GM12878 (cell line): ENCODE data around the gene FAM227A. TPM values are rescaled to one million over a fixed set of nuclear protein-coding genes. Genes with fewer than 3 reads are reported as not detected.

Experiments used
- ATAC-seq: fragments of 200-7000 bp; cut with Tn5 transposase; 3 replicates; pipeline ENCODE4 v1.9.1; 2020; ENCODE audit warnings: mild to moderate bottlenecking, moderate library complexity
- BruUV-seq: library from RNA; stranded (reverse); fragments of 400-500 nt; replicated peaks from 2 replicates; lab custom pipeline; 2021; lab: Mats Ljungman, UMichigan
- CTCF ChIA-PET: fragments of 300-600 bp; sonication (Branson Sonifier 250); formaldehyde crosslinking; extraction: SDS; loops from one replicate; lab custom pipeline; 2021; ENCODE audit warnings: inconsistent platforms; lab: Yijun Ruan, JAX
- POLR2A ChIA-PET: fragments of 350-600 bp; formaldehyde crosslinking; extraction: SDS; loops from one replicate; lab custom pipeline; 2021; ENCODE audit warnings: inconsistent platforms; lab: Charles Lee
- RAD21 ChIA-PET: fragments of 300-600 bp; sonication (Branson Sonifier 250); formaldehyde crosslinking; loops from one replicate; lab custom pipeline; 2023; ENCODE audit warnings: antibody characterized with exemption; ENCODE audit not compliant: unreplicated experiment; lab: Charles Lee
- SMC1A ChIA-PET: fragments of 300-600 bp; sonication (Branson Sonifier 250); formaldehyde crosslinking; loops from one replicate; lab custom pipeline; 2023; ENCODE audit not compliant: unreplicated experiment, uncharacterized antibody; lab: Charles Lee
- DNase-seq: peaks from one replicate; pipeline ENCODE4 v3.0.0-alpha.2; 2011; ENCODE audit warnings: low read depth, low spot score
- FAIRE-seq: peaks from 3 replicates; lab custom pipeline; 2011; peaks lifted over from hg19 to GRCh38; lab: Jason Lieb, UNC
- H2AFZ ChIP-seq: 2 replicates; pipeline ENCODE4 v1.6.0; 2011; ENCODE audit warnings: low read depth, low read length, control low read depth; ENCODE audit not compliant: control insufficient read depth
- H3K27ac ChIP-seq: 2 replicates; pipeline ENCODE4 v1.5.1; 2011; ENCODE audit warnings: control low read depth; ENCODE audit not compliant: control insufficient read depth, insufficient read depth
- H3K27me3 ChIP-seq, 2 experiments: replicated peaks in 1 of 2; 2 replicates each; pipeline versions ENCODE4 v1.6.0 to v1.6.1; 2011; ENCODE audit warnings: low read length in 1 of 2; ENCODE audit not compliant: control insufficient read depth in 2 of 2, insufficient read depth in 2 of 2
- H3K36me3 ChIP-seq, 2 experiments: 2 replicates each; pipeline ENCODE4 v1.5.1; 2011; ENCODE audit warnings: low read length in 1 of 2; ENCODE audit not compliant: control insufficient read depth in 2 of 2, insufficient read depth in 2 of 2
- H3K4me1 ChIP-seq: 2 replicates; pipeline ENCODE4 v1.6.1; 2011; ENCODE audit warnings: mild to moderate bottlenecking, low read length, moderate library complexity, mixed read lengths; ENCODE audit not compliant: control insufficient read depth, insufficient read depth
- H3K4me2 ChIP-seq: 2 replicates; pipeline ENCODE4 v1.6.0; 2011; ENCODE audit warnings: control low read depth; ENCODE audit not compliant: control insufficient read depth, insufficient read depth
- H3K4me3 ChIP-seq: fragments of 200-600 bp; sonication (generic); 2 replicates; pipeline ENCODE4 v1.5.1; 2016
- H3K79me2 ChIP-seq: 2 replicates; pipeline ENCODE4 v1.6.0; 2011; ENCODE audit warnings: low read length; ENCODE audit not compliant: control insufficient read depth, insufficient read depth
- H3K9ac ChIP-seq: 2 replicates; pipeline ENCODE4 v1.8.0; 2011; ENCODE audit warnings: low read length, control low read depth, mixed read lengths; ENCODE audit not compliant: control insufficient read depth, insufficient read depth
- H3K9me3 ChIP-seq: replicated peaks from 3 replicates; pipeline ENCODE4 v1.5.1; 2011; ENCODE audit warnings: mild to moderate bottlenecking, low read length; ENCODE audit not compliant: control insufficient read depth, insufficient read depth
- H4K20me1 ChIP-seq: 2 replicates; pipeline ENCODE4 v1.6.0; 2011; ENCODE audit not compliant: control insufficient read depth, insufficient read depth
- CREM ChIP-seq: IDR thresholded peaks from 2 replicates; pipeline ENCODE4 v1.6.1; 2014; ENCODE audit warnings: antibody characterized with exemption, low read depth
- CUX1 ChIP-seq: IDR thresholded peaks from 2 replicates; pipeline ENCODE4 v1.6.1; 2012; ENCODE audit warnings: improper control_type of control experiment, low read depth, low read length; ENCODE audit not compliant: insufficient replicate concordance
- DPF2 ChIP-seq: fragments of 450-650 bp; IDR thresholded peaks from 2 replicates; pipeline ENCODE4 v1.6.1; 2017; ENCODE audit warnings: mild to moderate bottlenecking
- E2F4 ChIP-seq: IDR thresholded peaks from 2 replicates; pipeline ENCODE4 v1.6.1; 2012; ENCODE audit warnings: low read depth, low read length, improper control_type of control experiment
- HCFC1 ChIP-seq: fragments of 150-350 bp; IDR thresholded peaks from 2 replicates; pipeline ENCODE4 v1.6.1; 2014; ENCODE audit warnings: low read length
- KDM1A ChIP-seq: fragments of 200-600 bp; sonication (generic); IDR thresholded peaks from 2 replicates; pipeline ENCODE4 v1.6.1; 2016; ENCODE audit warnings: borderline replicate concordance
- KLF5 ChIP-seq: fragments of 450-650 bp; IDR thresholded peaks from 2 replicates; pipeline ENCODE4 v1.6.1; 2014; ENCODE audit warnings: mild to moderate bottlenecking; ENCODE audit not compliant: partially characterized antibody
- MAX ChIP-seq: IDR thresholded peaks from 2 replicates; pipeline ENCODE4 v1.6.1; 2012; ENCODE audit warnings: low read depth, low read length, improper control_type of control experiment
- NFXL1 ChIP-seq: fragments of 450-650 bp; IDR thresholded peaks from 2 replicates; pipeline ENCODE4 v1.6.1; 2017; ENCODE audit warnings: antibody characterized with exemption, mild to moderate bottlenecking, borderline replicate concordance
- NKRF ChIP-seq: fragments of 450-650 bp; conservative IDR thresholded peaks from 2 replicates; pipeline ENCODE4 v1.6.1; 2017; ENCODE audit warnings: mild to moderate bottlenecking, moderate library complexity
- RAD51 ChIP-seq: fragments of 450-650 bp; IDR thresholded peaks from 2 replicates; pipeline ENCODE4 v1.6.1; 2016; ENCODE audit warnings: moderate library complexity, mild to moderate bottlenecking, inconsistent platforms
- RELA ChIP-seq: fragments of 450-650 bp; IDR thresholded peaks from 2 replicates; pipeline ENCODE4 v1.8.0; 2014; ENCODE audit warnings: borderline replicate concordance; ENCODE audit not compliant: partially characterized antibody
- SREBF2 ChIP-seq: IDR thresholded peaks from 2 replicates; pipeline ENCODE4 v1.6.1; 2012; ENCODE audit warnings: mild to moderate bottlenecking, low read length
- USF2 ChIP-seq: IDR thresholded peaks from 2 replicates; pipeline ENCODE4 v1.6.1; 2011; ENCODE audit warnings: low read depth, low read length, improper control_type of control experiment, borderline replicate concordance
- WRNIP1 ChIP-seq: IDR thresholded peaks from 2 replicates; pipeline ENCODE4 v1.6.1; 2011; ENCODE audit warnings: low read depth, low read length, improper control_type of control experiment, borderline replicate concordance
- ZNF217 ChIP-seq: fragments of 450-650 bp; IDR thresholded peaks from 2 replicates; pipeline ENCODE4 v1.6.1; 2017; ENCODE audit warnings: antibody characterized with exemption, mild to moderate bottlenecking
- WGBS: methylation state at CpG from one replicate; pipeline ENCODE4 v1.1.6; 2016; ENCODE audit warnings: low lambda C conversion rate; ENCODE audit not compliant: insufficient replicate concordance, insufficient coverage; ENCODE audit errors: missing lambda C conversion rate; 5-methylcytosine and 5-hydroxymethylcytosine counted together
- in situ Hi-C: fragments of 300-500 bp; cut with MboI; formaldehyde crosslinking; loops from 9 replicates; pipeline ENCODE4 v1.14.3; 2018; ENCODE audit warnings: mixed read lengths
- intact Hi-C: fragments of 100-400 bp; cut with micrococcal nuclease; formaldehyde crosslinking; loops from one replicate; pipeline ENCODE4 v1.14.2; 2022; ENCODE audit not compliant: unreplicated experiment
- polyA plus RNA-seq, 11 experiments: library from polyadenylated mRNA; depleted of rRNA in 4 of 11; unstranded in 6 of 11; stranded (reverse) in 5 of 11; fragments of >200 nt; fragmentation: Nextera tagmentation in 4 of 11; fragmentation: Illumina TruSeq in 1 of 11; extraction: Ambion mirVana in 4 of 11; extraction: Trizol in 1 of 11; gene quantifications; 1 replicate in 1 of 11; 2 replicates in 10 of 11; pipeline versions ENCODE4 v1.2.1 to v1.2.3, GENCODE V29; 2011 to 2016; ENCODE audit warnings: inconsistent platforms in 2 of 11, missing spikeins in 2 of 11, low read depth in 1 of 11
- total RNA-seq, 4 experiments: library from RNA; depleted of rRNA in 3 of 4; stranded (reverse); fragments of >200 nt in 3 of 4; fragmentation: Illumina TruSeq in 1 of 4; extraction: Trizol in 1 of 4; gene quantifications; 2 replicates each; pipeline versions ENCODE4 v1.2.1 to v1.2.3, GENCODE V29; 2013 to 2021

The FAM227A gene
- total and polyA plus RNA-seq, 10 of the 15 experiments (the other 5 are each of a cell fraction or from before 2014, with no cell fraction given), result 0.02 to 0.59 (median 0.25) TPM

GRCh38 chr22:38565441-38565840, 90.8 kb downstream of the FAM227A start:
- H4K20me1 ChIP-seq, result no peaks in the 10 kb centered on the region
- 73% methylated on average over 1 of the region's 1 CpG for WGBS
- ChIA-PET CTCF (no interaction called here), RAD21 (interaction anchor here (1.6 kb wide), 1 partner anchor 34 kb away, joined by 3 read pairs; no protein-coding TSS in a partner anchor), POLR2A (interaction anchor here (0.6 kb wide), 1 partner anchor 69 kb away, joined by 3 read pairs; no protein-coding TSS in a partner anchor), SMC1A (interaction anchor here (0.6 kb wide), 1 partner anchor 50 kb away, joined by 3 read pairs; no protein-coding TSS in a partner anchor)
- FAIRE-seq, result no peak
- no TSS peak for BruUV-seq
- in situ Hi-C loops (no loop called here), intact Hi-C loops (no loop called here)
- H3K27ac ChIP-seq, result no peak overlapping the region
- no peaks in the 10 kb centered on the region for H3K4me1 ChIP-seq
- no peaks in the 10 kb centered on the region for H3K36me3 ChIP-seq
- H3K79me2 ChIP-seq, result no peaks in the 10 kb centered on the region
- no peak for DNase-seq
- no peak overlapping the region for H3K4me3 ChIP-seq
- H2AFZ ChIP-seq, result no peak overlapping the region
- no peak overlapping the region for H3K4me2 ChIP-seq
- ATAC-seq, result no peak
- no peaks in the 10 kb centered on the region for H3K9me3 ChIP-seq
- no peak overlapping the region for H3K9ac ChIP-seq
- H3K27me3 ChIP-seq, result no peaks in the 10 kb centered on the region
- TF ChIP-seq DPF2 (no peak), CREM (no peak), RAD51 (no peak), USF2 (no peak), KLF5 (no peak), MAX (no peak), CUX1 (no peak), HCFC1 (no peak), E2F4 (no peak), NFXL1 (no peak), WRNIP1 (no peak), KDM1A (no peak), SREBF2 (no peak), NKRF (no peak), ZNF217 (no peak), RELA (no peak)
